Activated effector memory CD4-positive, alpha-beta T cell treated with Interleukin-2 at 50 U/mL for 16 hours (primary cell): Measurements from ENCODE around the gene TIFAB.
A peak's percentile ranks its signal among the peaks of the same experiment; 100 is the strongest.

Experiments used
- DNase-seq: peaks from one replicate; pipeline ENCODE4 v3.0.0-alpha.2; 2020

The TIFAB gene

GRCh38 chr5:135481387-135481786 is 29.2 kb upstream of the TIFAB start:
- no peak for DNase-seq

GRCh38 chr5:135480511-135480910 is 28.4 kb upstream of the TIFAB start:
- no peak for DNase-seq

- no peak for DNase-seq
Measured at GRCh38 chr5:135478938-135479337, 26.8 kb upstream of the TIFAB start.

GRCh38 chr5:135477613-135478066 is 25.5 kb upstream of the TIFAB start:
- no peak for DNase-seq

DNA sequence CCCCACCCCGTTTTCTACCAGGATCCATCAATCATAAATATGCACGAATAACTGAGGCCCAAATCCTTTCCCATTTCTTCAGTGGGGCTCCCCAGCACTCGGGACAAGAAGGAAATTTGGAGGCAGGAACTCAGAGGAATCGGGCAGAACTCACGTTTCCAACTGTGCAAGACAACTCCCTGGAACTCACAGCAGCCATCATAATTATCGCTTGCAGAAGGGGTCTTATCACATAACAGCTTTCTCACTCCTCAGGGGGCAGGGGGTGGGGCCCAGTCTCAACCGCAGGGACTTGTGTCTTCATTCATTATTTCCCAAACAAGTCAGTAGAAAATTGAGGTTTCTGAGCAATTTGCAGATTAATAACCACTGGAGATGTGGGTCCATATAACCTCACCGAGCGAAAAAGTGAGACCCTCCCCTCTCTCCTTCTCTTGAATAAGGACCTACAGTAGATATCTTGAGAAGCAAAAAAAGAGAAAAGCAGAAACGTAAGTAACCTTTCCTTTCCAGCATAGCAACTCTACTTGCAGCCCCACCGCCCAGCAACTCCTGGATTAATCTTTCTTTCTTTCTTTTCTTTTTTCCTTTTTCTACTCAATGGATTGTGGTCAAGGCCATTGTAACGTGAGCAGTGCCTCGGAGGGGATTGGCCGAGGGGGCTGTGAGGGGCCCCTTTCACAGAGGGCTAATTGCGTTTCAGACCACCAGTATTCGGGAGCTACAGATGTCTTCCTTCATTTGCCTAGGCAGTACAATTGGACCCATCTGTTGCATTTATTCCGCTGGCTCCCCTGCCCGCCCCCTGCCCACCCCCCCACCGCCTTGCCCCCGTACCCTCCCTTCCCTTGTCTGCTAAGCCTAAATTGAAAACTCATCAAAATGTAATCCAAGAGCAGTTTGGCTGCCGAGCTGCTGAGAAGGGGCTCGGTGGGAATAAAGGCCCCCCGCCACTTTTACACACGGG is 24.7 kb upstream of the TIFAB start:
- no peak for DNase-seq

DNA sequence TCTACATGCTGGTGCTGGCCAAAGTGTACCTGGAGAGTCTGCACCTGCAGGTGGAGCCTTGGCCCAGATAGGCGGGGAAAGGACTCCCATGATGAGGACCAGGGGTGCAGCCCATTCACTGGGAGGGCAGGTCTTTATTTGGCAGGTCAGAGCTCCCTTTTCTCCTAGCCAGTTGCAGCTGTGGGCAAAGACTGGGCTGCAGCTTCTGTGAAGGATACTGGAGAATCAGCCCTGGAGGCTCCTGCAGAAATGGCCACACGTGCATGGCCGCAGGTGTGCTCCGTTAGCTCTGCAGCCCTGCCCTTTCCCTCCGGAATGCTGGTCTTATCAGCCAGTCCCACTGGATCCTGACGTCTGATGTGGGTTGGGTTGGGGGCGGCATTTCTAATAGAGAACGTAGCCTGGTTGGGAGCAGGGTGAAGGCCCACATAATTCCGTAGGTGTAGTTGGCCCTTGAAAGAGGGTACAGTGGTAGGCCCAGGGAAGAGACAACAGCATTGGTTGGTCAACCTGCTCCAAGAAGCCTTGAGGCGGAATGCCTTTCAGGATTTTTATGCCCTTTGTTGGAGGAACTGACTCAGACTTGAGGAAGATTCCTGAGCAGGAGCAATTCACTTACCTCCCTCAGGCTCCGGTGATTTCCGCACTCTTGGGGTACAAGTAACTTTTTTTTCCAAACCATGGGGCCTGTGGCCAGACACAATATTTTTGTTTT is 22.0 kb upstream of the TIFAB start:
- no peak for DNase-seq

- DNase-seq = no peak
Measured at GRCh38 chr5:135472141-135472540, 20.0 kb upstream of the TIFAB start.

DNA sequence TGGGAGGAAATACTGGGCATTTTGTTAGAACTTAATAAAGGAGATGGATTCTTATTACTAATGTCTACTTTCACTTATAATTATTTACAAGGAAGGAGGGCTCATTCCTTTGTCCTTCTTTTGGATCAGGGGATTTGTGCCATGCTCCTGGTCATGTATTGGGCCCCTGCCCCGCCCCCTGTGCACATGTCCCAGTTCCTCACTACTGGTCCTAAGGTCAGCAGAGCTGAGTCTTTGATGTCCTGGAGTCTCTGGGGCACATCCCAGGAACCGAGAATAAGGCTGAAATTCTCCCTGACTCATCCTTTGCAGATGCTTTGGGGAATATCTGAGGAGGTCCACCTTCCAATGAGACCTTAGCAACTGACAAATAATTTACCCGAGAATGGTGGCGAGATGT is 19.6 kb upstream of the TIFAB start:
- no peak for DNase-seq

GRCh38 chr5:135469911-135470310 is 17.8 kb upstream of the TIFAB start:
- no peak for DNase-seq

GRCh38 chr5:135468541-135468940 is 16.4 kb upstream of the TIFAB start:
- no peak for DNase-seq

DNA sequence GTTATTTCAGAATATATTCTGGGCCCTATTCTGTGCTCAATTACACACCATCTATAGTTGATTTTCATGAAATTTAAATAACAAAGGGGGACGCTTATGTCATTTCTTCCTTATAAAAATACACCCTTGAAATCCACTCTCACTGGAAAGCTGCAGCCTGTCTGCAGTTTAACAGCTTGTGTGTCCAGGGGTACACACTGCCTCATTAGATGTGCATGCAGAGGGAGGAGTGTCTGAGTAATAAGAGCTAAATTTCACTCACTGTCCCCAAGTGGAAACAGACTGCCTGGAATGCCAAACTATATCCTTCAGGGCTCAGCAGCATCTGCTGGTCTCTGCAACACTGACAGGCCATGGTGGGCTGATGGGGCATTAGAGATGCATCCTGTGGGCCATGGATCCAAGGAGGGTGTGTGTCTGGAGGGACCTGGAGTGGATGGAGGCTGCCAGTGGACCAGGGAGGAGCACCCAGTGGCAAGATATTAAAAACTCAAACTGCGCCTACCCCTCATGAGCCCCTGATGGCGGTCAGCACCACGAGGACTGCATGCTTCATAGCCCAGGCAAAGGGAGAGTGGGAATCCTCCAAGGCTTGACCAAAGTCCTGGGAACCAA is 15.8 kb upstream of the TIFAB start:
- DNase-seq = no peak

GRCh38 chr5:135467051-135467625 is 15.0 kb upstream of the TIFAB start:
- DNase-seq = no peak

- DNase-seq = peak; percentile 28
Measured at GRCh38 chr5:135466178-135467050, 14.3 kb upstream of the TIFAB start.

GRCh38 chr5:135465391-135466122 is 13.4 kb upstream of the TIFAB start:
- no peak for DNase-seq

GRCh38 chr5:135462304-135462703 is 10.2 kb upstream of the TIFAB start:
- DNase-seq = peak; percentile 5

- DNase-seq = no peak
Measured at GRCh38 chr5:135461481-135462151, 9.5 kb upstream of the TIFAB start.

GRCh38 chr5:135460246-135461033 is 8.3 kb upstream of the TIFAB start:
- DNase-seq = no peak

- no peak for DNase-seq
Measured at GRCh38 chr5:135458921-135459331, 6.8 kb upstream of the TIFAB start.

DNA sequence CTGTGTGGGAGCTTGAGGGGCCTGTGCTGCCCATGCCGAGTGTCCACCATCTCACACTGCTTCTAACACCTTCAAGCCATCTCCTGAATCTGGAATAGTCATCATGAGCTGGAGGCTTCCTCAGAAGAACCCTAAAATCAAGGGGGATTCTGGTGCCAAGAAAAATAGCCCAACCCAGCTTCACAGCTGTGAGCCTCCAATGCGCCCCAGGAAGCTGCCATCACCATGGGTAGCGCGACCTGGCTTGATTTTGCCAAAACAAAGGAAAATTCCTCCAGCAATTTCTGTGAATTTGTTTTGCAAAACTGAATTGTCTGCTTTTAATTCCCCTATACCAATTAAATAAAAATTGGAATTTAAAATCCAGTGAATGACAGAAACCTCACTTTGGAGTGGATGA is 6.2 kb upstream of the TIFAB start:
- no peak for DNase-seq
